ENCODE results near the gene EIF3A. TPM values are rescaled to one million over a fixed set of nuclear protein-coding genes. Genes with fewer than 3 reads are reported as not detected.
A peak's percentile ranks its signal among the peaks of the same experiment; 100 is the strongest.

EIF3A gene
- total RNA-seq, 1 donor from 2014 or later, result 150 TPM

DNA sequence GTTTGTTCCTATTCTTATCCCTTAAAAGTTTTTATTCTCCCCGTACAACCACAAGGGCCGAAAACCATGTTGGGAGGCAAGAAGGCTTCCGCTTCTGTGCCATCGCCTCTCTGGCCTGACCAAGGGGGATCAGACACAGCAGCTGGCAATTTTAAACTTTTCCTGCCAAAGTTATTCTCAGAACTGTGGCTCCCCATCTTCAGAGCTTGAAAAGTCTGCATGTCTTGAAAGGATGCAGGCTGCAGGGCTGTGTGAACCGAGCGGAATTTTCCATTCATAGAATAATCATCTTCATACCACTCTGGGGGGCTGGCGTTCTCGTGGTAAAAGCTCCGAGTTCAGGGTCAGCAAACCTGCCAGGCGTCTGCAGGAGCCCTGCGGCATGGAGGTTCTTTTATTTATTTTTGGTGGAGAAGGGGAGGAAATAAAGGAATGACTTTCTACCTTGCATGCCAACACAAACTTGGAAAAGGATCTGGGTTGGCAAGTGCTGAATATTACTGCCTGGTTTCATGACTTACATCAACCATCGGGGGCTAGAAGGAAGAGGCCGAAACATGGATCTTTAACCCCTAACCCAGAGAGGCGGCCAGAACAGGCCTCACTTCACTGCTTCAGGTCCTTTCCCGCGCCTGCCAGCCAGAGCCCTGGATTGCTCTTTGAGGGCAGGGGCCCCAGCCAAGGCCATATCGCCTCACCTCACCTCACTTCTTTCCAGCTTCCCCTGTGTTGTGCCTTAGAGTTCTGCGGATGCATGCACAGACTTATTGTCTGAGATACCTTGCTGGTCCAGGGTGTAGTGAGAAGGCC, 54.1 kb downstream of the EIF3A start:
- DNase-seq (ENCODE audit: low read depth), result no peak
- FAIRE-seq, result peak; percentile 64
- TF ChIP-seq, protein P1, sequence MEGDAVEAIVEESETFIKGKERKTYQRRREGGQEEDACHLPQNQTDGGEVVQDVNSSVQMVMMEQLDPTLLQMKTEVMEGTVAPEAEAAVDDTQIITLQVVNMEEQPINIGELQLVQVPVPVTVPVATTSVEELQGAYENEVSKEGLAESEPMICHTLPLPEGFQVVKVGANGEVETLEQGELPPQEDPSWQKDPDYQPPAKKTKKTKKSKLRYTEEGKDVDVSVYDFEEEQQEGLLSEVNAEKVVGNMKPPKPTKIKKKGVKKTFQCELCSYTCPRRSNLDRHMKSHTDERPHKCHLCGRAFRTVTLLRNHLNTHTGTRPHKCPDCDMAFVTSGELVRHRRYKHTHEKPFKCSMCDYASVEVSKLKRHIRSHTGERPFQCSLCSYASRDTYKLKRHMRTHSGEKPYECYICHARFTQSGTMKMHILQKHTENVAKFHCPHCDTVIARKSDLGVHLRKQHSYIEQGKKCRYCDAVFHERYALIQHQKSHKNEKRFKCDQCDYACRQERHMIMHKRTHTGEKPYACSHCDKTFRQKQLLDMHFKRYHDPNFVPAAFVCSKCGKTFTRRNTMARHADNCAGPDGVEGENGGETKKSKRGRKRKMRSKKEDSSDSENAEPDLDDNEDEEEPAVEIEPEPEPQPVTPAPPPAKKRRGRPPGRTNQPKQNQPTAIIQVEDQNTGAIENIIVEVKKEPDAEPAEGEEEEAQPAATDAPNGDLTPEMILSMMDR (IDR thresholded peaks at IDR 0.05; ENCODE audit: insufficient read depth, low read length, severe bottlenecking), result no peak
- no peaks in the 10 kb centered on the region for H3K27me3 ChIP-seq (ENCODE audit: control insufficient read depth, insufficient read depth, low read length)
- no peak overlapping the region for H3K4me3 ChIP-seq (ENCODE audit: low read depth, low read length)
- H3K36me3 ChIP-seq (ENCODE audit: control insufficient read depth, insufficient read depth, low read length), result no peaks in the 10 kb centered on the region

DNA sequence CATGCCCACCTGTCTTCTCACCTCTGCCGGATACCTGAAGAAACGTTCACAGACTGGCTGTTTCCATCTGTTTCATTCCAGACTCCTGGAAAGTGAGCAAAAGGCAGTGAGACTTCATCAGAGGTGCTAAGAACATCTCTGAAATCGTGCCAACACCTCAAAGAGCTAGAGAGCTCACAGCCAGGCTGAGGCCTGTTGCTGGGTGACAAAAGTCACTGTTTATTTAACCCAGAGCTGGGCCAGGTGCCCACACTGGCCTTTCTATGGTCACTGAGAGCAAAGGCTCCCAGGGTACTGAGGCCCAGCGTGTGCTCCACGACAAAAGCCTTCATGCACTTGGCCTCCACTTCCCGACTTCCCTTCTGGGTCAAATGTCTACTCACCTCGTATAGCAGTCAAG, 54.8 kb downstream of the EIF3A start:
- TF ChIP-seq, protein P1 (IDR thresholded peaks at IDR 0.05; ENCODE audit: insufficient read depth, low read length, severe bottlenecking), result no peak
- FAIRE-seq, result no peak
- H3K36me3 ChIP-seq (ENCODE audit: control insufficient read depth, insufficient read depth, low read length), result no peaks in the 10 kb centered on the region
- no peaks in the 10 kb centered on the region for H3K27me3 ChIP-seq (ENCODE audit: control insufficient read depth, insufficient read depth, low read length)
- DNase-seq (ENCODE audit: low read depth), result no peak
- no peak overlapping the region for H3K4me3 ChIP-seq (ENCODE audit: low read depth, low read length)

DNA sequence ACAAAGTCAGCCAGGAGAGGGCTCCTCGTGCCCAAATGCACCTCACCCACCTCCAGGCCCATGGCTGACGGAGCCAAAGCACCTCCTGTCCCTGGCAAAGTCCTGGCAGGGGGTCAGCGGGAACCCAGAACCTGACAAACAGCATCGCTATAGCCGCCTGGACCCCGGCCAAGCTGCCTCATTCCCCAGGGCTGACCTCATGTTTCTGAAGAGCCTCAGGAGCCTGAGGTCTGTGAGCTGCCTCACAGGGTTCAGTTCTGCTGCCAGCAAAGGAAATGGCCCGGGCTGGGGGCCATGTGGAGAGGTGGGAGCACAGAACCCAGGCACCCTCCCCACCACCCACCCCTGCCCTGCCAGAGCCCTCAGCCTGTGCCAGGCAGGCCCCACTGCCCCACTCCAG, 55.3 kb downstream of the EIF3A start:
- Histone ChIP-seq H3K36me3 (ENCODE audit: control insufficient read depth, insufficient read depth, low read length) (no peaks in the 10 kb centered on the region), H3K27me3 (ENCODE audit: control insufficient read depth, insufficient read depth, low read length) (no peaks in the 10 kb centered on the region), H3K4me3 (ENCODE audit: low read depth, low read length) (no peak overlapping the region)
- no peak for FAIRE-seq
- peak; percentile 63 for DNase-seq (ENCODE audit: low read depth)
- TF ChIP-seq, protein P1 (IDR thresholded peaks at IDR 0.05; ENCODE audit: insufficient read depth, low read length, severe bottlenecking), result no peak

DNA sequence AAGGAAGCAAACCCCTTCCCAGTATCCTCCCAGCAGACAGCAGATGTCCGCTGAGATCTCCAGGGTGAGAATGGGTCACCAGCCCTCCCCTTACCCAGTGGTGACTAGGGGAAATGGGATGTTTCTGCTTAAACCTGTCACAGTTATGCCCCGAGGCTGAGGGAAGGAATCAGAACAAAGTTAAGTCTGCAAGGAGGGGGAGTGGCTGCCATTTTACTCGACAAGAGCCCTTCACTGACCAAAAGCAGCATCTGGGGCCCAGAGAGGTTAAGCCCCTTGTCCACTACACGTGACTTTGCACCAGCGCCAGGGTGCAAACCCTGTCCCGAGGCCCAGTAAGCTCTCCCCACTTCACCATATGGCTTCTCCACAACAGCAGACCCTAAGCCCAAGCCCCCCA, 55.7 kb downstream of the EIF3A start:
- no peaks in the 10 kb centered on the region for H3K36me3 ChIP-seq (ENCODE audit: control insufficient read depth, insufficient read depth, low read length)
- no peak for FAIRE-seq
- DNase-seq (ENCODE audit: low read depth), result no peak
- TF ChIP-seq, protein P1 (IDR thresholded peaks at IDR 0.05; ENCODE audit: insufficient read depth, low read length, severe bottlenecking), result no peak
- no peaks in the 10 kb centered on the region for H3K27me3 ChIP-seq (ENCODE audit: control insufficient read depth, insufficient read depth, low read length)
- H3K4me3 ChIP-seq (ENCODE audit: low read depth, low read length), result no peak overlapping the region

DNA sequence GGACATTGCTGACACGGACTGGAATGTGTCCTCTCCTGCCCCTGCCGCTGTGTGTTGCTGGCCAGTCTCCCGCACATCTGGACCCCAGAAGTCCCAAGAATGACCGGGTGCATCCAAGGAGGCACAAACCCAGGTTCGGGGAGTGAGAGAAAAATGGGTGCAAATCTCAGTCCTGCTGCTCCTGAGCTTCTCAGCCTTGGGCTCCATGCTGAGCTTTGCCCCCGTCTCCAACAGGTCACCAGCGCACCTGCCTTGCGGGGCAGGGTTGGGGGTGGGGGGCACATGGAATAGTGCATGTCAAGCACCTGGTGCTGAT, 57.1 kb downstream of the EIF3A start:
- H3K36me3 ChIP-seq (ENCODE audit: control insufficient read depth, insufficient read depth, low read length), result no peaks in the 10 kb centered on the region
- TF ChIP-seq, protein P1 (IDR thresholded peaks at IDR 0.05; ENCODE audit: insufficient read depth, low read length, severe bottlenecking), result no peak
- DNase-seq (ENCODE audit: low read depth), result no peak
- no peak for FAIRE-seq
- no peak overlapping the region for H3K4me3 ChIP-seq (ENCODE audit: low read depth, low read length)
- H3K27me3 ChIP-seq (ENCODE audit: control insufficient read depth, insufficient read depth, low read length), result no peaks in the 10 kb centered on the region

Measured in bronchial epithelial cell (primary cell).